ENCODE data around the gene AP2A2.

- TF ChIP-seq CTCF (IDR thresholded peaks at IDR 0.05) (no peak), POLR2A (IDR thresholded peaks at IDR 0.05) (no peak), POLR2AphosphoS5 (IDR thresholded peaks at IDR 0.05) (no peak)
Measured at GRCh38 chr11:1041149-1041467, 115.4 kb downstream of the AP2A2 start.
